ENCODE results near the gene DCTPP1. TPM values are rescaled to one million over a fixed set of nuclear protein-coding genes. Genes with fewer than 3 reads are reported as not detected.

Gene DCTPP1
- total and polyA plus RNA-seq, 2 of the 13 experiments (the other 11 are each of a cell fraction or from before 2014, with no cell fraction given), result 54.8 to 74.4 TPM

DNA sequence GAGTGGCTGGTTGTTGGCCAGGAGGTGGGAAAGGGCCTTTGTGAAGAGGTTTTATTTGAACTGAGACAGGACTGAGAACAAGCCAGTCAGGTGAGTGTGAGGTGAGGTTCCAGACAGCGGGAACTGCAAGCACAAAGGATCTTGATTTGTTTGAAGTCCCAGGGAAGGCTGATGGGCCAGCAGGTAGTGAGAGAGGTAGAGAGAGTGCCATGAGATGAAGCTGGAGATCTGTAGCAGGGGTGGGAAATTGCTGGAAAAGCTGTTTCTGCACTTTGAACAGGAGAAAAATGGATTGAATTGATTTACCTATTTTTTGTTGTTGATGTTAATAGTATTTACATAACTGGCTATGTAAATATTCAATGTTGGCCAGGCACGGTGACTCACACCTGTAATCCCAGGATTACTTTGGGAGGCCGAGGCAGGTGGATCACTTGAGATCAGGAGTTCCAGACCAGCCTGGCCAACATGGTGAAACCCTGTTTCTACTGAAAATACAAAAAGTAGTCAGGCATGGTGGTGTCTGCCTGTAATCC, 7.7 kb upstream of the DCTPP1 start (continued):
- TF ChIP-seq ZFP41 (CRISPR knock-in tag; IDR thresholded peaks at IDR 0.05; ENCODE audit: borderline replicate concordance), result no peak
- TF ChIP-seq SMC3 (IDR thresholded peaks at IDR 0.05; ENCODE audit: low read length), result no peak
- peak; percentile 33; the same call in 1 of the 2 replicates for TF ChIP-seq NCOA1 (CRISPR knock-in tag; IDR thresholded peaks at IDR 0.05)
- TF ChIP-seq ADNP (CRISPR knock-in tag; IDR thresholded peaks at IDR 0.05), result no peak; the same call in 1 of the 2 replicates
- no peak for TF ChIP-seq SP1 (IDR thresholded peaks at IDR 0.05)
- no peak for TF ChIP-seq SP1 (CRISPR knock-in tag; IDR thresholded peaks at IDR 0.05)
- no peak for TF ChIP-seq USF2 (IDR thresholded peaks at IDR 0.05; ENCODE audit: low read depth, low read length)
- no peak for TF ChIP-seq USF2 (CRISPR knock-in tag; IDR thresholded peaks at IDR 0.05; ENCODE audit: borderline replicate concordance)
- no peak for TF ChIP-seq ZNF468 (CRISPR knock-in tag; IDR thresholded peaks at IDR 0.05)
- TF ChIP-seq ZFP36 (IDR thresholded peaks at IDR 0.05; ENCODE audit: borderline replicate concordance, low read depth, low read length, partially characterized antibody), result no peak
- TF ChIP-seq NR2F6 (IDR thresholded peaks at IDR 0.05), result peak; percentile 34; the same call in 1 of the 2 replicates
- no peak; the same call in none of the 2 replicates for TF ChIP-seq NR2F6 (CRISPR knock-in tag; IDR thresholded peaks at IDR 0.05)
- TF ChIP-seq, protein P1, sequence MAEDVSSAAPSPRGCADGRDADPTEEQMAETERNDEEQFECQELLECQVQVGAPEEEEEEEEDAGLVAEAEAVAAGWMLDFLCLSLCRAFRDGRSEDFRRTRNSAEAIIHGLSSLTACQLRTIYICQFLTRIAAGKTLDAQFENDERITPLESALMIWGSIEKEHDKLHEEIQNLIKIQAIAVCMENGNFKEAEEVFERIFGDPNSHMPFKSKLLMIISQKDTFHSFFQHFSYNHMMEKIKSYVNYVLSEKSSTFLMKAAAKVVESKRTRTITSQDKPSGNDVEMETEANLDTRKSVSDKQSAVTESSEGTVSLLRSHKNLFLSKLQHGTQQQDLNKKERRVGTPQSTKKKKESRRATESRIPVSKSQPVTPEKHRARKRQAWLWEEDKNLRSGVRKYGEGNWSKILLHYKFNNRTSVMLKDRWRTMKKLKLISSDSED (CRISPR knock-in tag; IDR thresholded peaks at IDR 0.05), result no peak
- TF ChIP-seq GATA4 (IDR thresholded peaks at IDR 0.05; ENCODE audit: borderline replicate concordance, low read depth), result no peak
- no peak for TF ChIP-seq ZNF484 (CRISPR knock-in tag; IDR thresholded peaks at IDR 0.05; ENCODE audit: borderline replicate concordance, low read depth)
- no peak for TF ChIP-seq ZNF225 (CRISPR knock-in tag; IDR thresholded peaks at IDR 0.05)
- TF ChIP-seq RBAK (CRISPR knock-in tag; IDR thresholded peaks at IDR 0.05), result no peak
- peak; percentile 48; the same call in 1 of the 2 replicates for TF ChIP-seq SRY (CRISPR knock-in tag; IDR thresholded peaks at IDR 0.05)
- no peak for TF ChIP-seq ZNF232 (CRISPR knock-in tag; IDR thresholded peaks at IDR 0.05; ENCODE audit: borderline replicate concordance)
- TF ChIP-seq MED13 (CRISPR knock-in tag; IDR thresholded peaks at IDR 0.05), result no peak
- no peak for TF ChIP-seq DR1 (CRISPR knock-in tag; IDR thresholded peaks at IDR 0.05)
- peak; percentile 74; the same call in 1 of the 2 replicates for TF ChIP-seq TBX2 (CRISPR knock-in tag; IDR thresholded peaks at IDR 0.05; ENCODE audit: borderline replicate concordance)
- no peak for TF ChIP-seq NCOA5 (CRISPR knock-in tag; IDR thresholded peaks at IDR 0.05)
- TF ChIP-seq ZNF512 (CRISPR knock-in tag; IDR thresholded peaks at IDR 0.05), result no peak
- no peak for TF ChIP-seq CENPBD1 (CRISPR knock-in tag; IDR thresholded peaks at IDR 0.05; ENCODE audit: borderline replicate concordance, low read depth)
- TF ChIP-seq CENPT (CRISPR knock-in tag; IDR thresholded peaks at IDR 0.05; ENCODE audit: low read depth), result no peak

All from HepG2 (cell line).